ENCODE results near the gene IKZF3. TPM values are rescaled to one million over a fixed set of nuclear protein-coding genes. Genes with fewer than 3 reads are reported as not detected.

The IKZF3 gene
- total RNA-seq, 1 experiment from 2014 or later = 0.22 TPM

- Histone ChIP-seq H2BK120ac (ENCODE audit: low read depth, low read length, poor library complexity, severe bottlenecking) (no peak overlapping the region), H3K27ac (ENCODE audit: insufficient read length, low read depth, low read length) (no peak overlapping the region), H4K8ac (replicated peaks; ENCODE audit: insufficient read length, low read depth, low read length) (no peak overlapping the region), H4K91ac (ENCODE audit: insufficient read length, low read depth, low read length) (no peak overlapping the region), H3K14ac (ENCODE audit: insufficient read depth, low read length) (no peak overlapping the region), H4K5ac (ENCODE audit: insufficient read length, low read depth, low read length) (no peak overlapping the region), H2BK15ac (ENCODE audit: low read depth, low read length) (no peak overlapping the region), H3K79me1 (ENCODE audit: insufficient read depth, low read depth, low read length, poor library complexity, severe bottlenecking) (no peaks in the 10 kb centered on the region), H3K79me2 (ENCODE audit: insufficient read depth, low read length) (peaks cover 2% of the 10 kb centered on the region; the same call in 1 of the 2 replicates), H3T11ph (ENCODE audit: low read length) (no peak overlapping the region), H3K23me2 (ENCODE audit: insufficient read length, low read depth, low read length, poor library complexity, severe bottlenecking) (peaks cover 27% of the 10 kb centered on the region), H3K4me2 (ENCODE audit: insufficient read depth, insufficient read length, low read length) (peak overlapping the region; percentile 73), H3K18ac (ENCODE audit: insufficient read length, low read depth, low read length) (no peak overlapping the region), H2BK5ac (ENCODE audit: insufficient read length, low read length) (peak overlapping the region; percentile 20), H3K9me3 (ENCODE audit: control insufficient read depth, low read depth, low read length) (no peaks in the 10 kb centered on the region), H2AK5ac (ENCODE audit: insufficient read length, low read length) (no peak overlapping the region), H4K20me1 (ENCODE audit: control insufficient read depth, insufficient read depth, insufficient read length) (no peaks in the 10 kb centered on the region), H3K4ac (ENCODE audit: low read depth, low read length) (no peak overlapping the region), H3K9ac (ENCODE audit: extremely low read depth, insufficient read length, low read length) (peak overlapping the region; percentile 69), H3K56ac (ENCODE audit: insufficient read length, low read depth, low read length) (no peak overlapping the region), H2BK20ac (ENCODE audit: low read depth, low read length, poor library complexity, severe bottlenecking) (no peak overlapping the region), H3K4me1 (ENCODE audit: insufficient read depth, low read length) (peaks cover 3% of the 10 kb centered on the region; the same call in 1 of the 2 replicates), H2AFZ (ENCODE audit: low read length) (no peak overlapping the region), H3K23ac (ENCODE audit: insufficient read length, low read depth, low read length) (no peak overlapping the region), H3K27me3 (ENCODE audit: insufficient read depth, low read length) (no peaks in the 10 kb centered on the region), H2BK12ac (ENCODE audit: insufficient read length, low read depth, low read length) (no peak overlapping the region)
- peaks cover 31 to 38% of the 10 kb centered on the region in 2 experiments for H3K4me1 Mint-ChIP-seq
- H3K36me3 Mint-ChIP-seq (ENCODE audit: insufficient read depth in 1 of 3, low read depth in 3 of 3) = peaks cover 5 to 17% (median 10%) of the 10 kb centered on the region in 3 experiments; a peak in 6 of 7 replicates
- H3K27ac Mint-ChIP-seq = peak overlapping the region; percentile 89 to 99 (median 98); a peak in 5 of 7 replicates
- no peak for TF ChIP-seq CTCF (conservative IDR thresholded peaks at IDR 0.05)
- WGBS (ENCODE audit: extremely low coverage, insufficient read length, low lambda C conversion rate) = no CpG with 5 or more reads among the region's 13 CpGs
- DNase-seq = peak; percentile 75
- H3K9me3 Mint-ChIP-seq = no peaks in the 10 kb centered on the region
- H3K4me3 Mint-ChIP-seq = peak overlapping the region; percentile 85 to 87
- H3K27me3 Mint-ChIP-seq (ENCODE audit: low read depth) = peaks cover 3% of the 10 kb centered on the region; the same call in 1 of the 2 replicates
Observed at GRCh38 chr17:39738568-39738901, 125.6 kb downstream of the IKZF3 start.

All from H9 (cell line).